GDM1 (cell line): Measurements from ENCODE around the gene SKIC8.
"Not testable (repeated sequence)": the region's sequence is repeated elsewhere in the genome, so short reads cannot be mapped to it uniquely, and the experiment has no call there.

Experiments used
- DNase-seq: peaks from one replicate; lab custom pipeline; 2025; lab: John Stamatoyannopoulos, UW

Gene SKIC8

GRCh38 chr15:78251136-78251535, 48.3 kb downstream of the SKIC8 start:
- DNase-seq, result no peak

GRCh38 chr15:78249131-78249530, 50.3 kb downstream of the SKIC8 start:
- no peak for DNase-seq

- DNase-seq, result no peak
These were observed 51.5 kb downstream of the SKIC8 start for GRCh38 chr15:78247911-78248310.

GRCh38 chr15:78245976-78246620, 53.3 kb downstream of the SKIC8 start:
- not testable (repeated sequence) for DNase-seq

GRCh38 chr15:78245392-78245791, 54.0 kb downstream of the SKIC8 start:
- DNase-seq, result not testable (repeated sequence)

- peak; percentile 23 for DNase-seq
These were observed 54.5 kb downstream of the SKIC8 start for GRCh38 chr15:78244893-78245292.

- DNase-seq, result no peak
These were observed 55.3 kb downstream of the SKIC8 start for GRCh38 chr15:78244101-78244500.

GRCh38 chr15:78243491-78243941, 55.9 kb downstream of the SKIC8 start:
- DNase-seq, result no peak

- DNase-seq, result no peak
These were observed 56.4 kb downstream of the SKIC8 start for GRCh38 chr15:78243058-78243457.

- peak; percentile 0 for DNase-seq
These were observed 57.3 kb downstream of the SKIC8 start for GRCh38 chr15:78242128-78242527.

- peak; percentile 33 for DNase-seq
These were observed 58.4 kb downstream of the SKIC8 start for GRCh38 chr15:78241017-78241416.

- no peak for DNase-seq
These were observed 59.6 kb downstream of the SKIC8 start for GRCh38 chr15:78239811-78240210.

- no peak for DNase-seq
These were observed 62.3 kb downstream of the SKIC8 start for GRCh38 chr15:78237146-78237545.

- no peak for DNase-seq
These were observed 62.9 kb downstream of the SKIC8 start for GRCh38 chr15:78236491-78236890.

- DNase-seq, result no peak
These were observed 64.8 kb downstream of the SKIC8 start, which contains the start of gene ACSBG1 for GRCh38 chr15:78234515-78235040. ACSBG1 (minus strand) TSS chr15:78234565; CDS start chr15:78234501, 64 bp downstream.

- DNase-seq, result no peak
These were observed 65.9 kb downstream of the SKIC8 start for GRCh38 chr15:78233496-78233895.
